HL-60/S4 treated with retinoic acid at 250 ng/mL for 4 days and 3 days (cell line): ENCODE data around the gene C17orf113.

Experiments used
- in situ Hi-C: fragments of 300-500 bp; cut with MboI; formaldehyde crosslinking; loops from 2 replicates; pipeline ENCODE4 v1.7.0; 2022; ENCODE audit warnings: low sequenced_read_pairs

C17orf113 gene

GRCh38 chr17:42072323-42073187 lies 22.2 kb upstream of the C17orf113 start:
- in situ Hi-C loops: no loop called here

GRCh38 chr17:42071810-42072209 lies 21.4 kb upstream of the C17orf113 start:
- in situ Hi-C loops: no loop called here

- in situ Hi-C loops: no loop called here
These were observed 18.6 kb upstream of the C17orf113 start for GRCh38 chr17:42068979-42069378.

- in situ Hi-C loops: no loop called here
These were observed 17.1 kb upstream of the C17orf113 start for GRCh38 chr17:42067371-42068091.

GRCh38 chr17:42065201-42065600 lies 14.8 kb upstream of the C17orf113 start:
- in situ Hi-C loops: no loop called here

GRCh38 chr17:42062681-42063080 lies 12.3 kb upstream of the C17orf113 start:
- in situ Hi-C loops: no loop called here

GRCh38 chr17:42061646-42062487 lies 11.5 kb upstream of the C17orf113 start:
- in situ Hi-C loops: no loop called here

GRCh38 chr17:42060231-42060630 lies 9.8 kb upstream of the C17orf113 start:
- in situ Hi-C loops: no loop called here

GRCh38 chr17:42059815-42060214 lies 9.4 kb upstream of the C17orf113 start:
- in situ Hi-C loops: no loop called here

GRCh38 chr17:42058063-42058462 lies 7.7 kb upstream of the C17orf113 start:
- in situ Hi-C loops: no loop called here

GRCh38 chr17:42056635-42057034 lies 6.2 kb upstream of the C17orf113 start:
- in situ Hi-C loops: no loop called here

- in situ Hi-C loops: no loop called here
These were observed 5.1 kb upstream of the C17orf113 start for GRCh38 chr17:42055496-42055895.

GRCh38 chr17:42055027-42055426 lies 4.6 kb upstream of the C17orf113 start:
- in situ Hi-C loops: no loop called here

GRCh38 chr17:42053731-42054500 lies 3.5 kb upstream of the C17orf113 start:
- in situ Hi-C loops: no loop called here

- in situ Hi-C loops: no loop called here
These were observed 2.0 kb upstream of the C17orf113 start for GRCh38 chr17:42052346-42052877.

- in situ Hi-C loops: no loop called here
These were observed 1.2 kb upstream of the C17orf113 start for GRCh38 chr17:42051645-42052044.

- in situ Hi-C loops: no loop called here
These were observed 606 bp upstream of the C17orf113 start for GRCh38 chr17:42051013-42051400.

- in situ Hi-C loops: no loop called here
These were observed 488 bp downstream of the C17orf113 start for GRCh38 chr17:42049834-42050392.

- in situ Hi-C loops: no loop called here
These were observed 3.1 kb downstream of the C17orf113 start for GRCh38 chr17:42047343-42047742.

- in situ Hi-C loops: no loop called here
These were observed 4.7 kb downstream of the C17orf113 start for GRCh38 chr17:42045719-42046118.
